H9 (cell line): ENCODE data around the gene RASL10A. TPM values are rescaled to one million over a fixed set of nuclear protein-coding genes. Genes with fewer than 3 reads are reported as not detected.

ENCODE experiments used
- DNase-seq: peaks from one replicate; pipeline ENCODE4 v3.0.0-alpha.2; 2017
- H2AFZ ChIP-seq: one replicate; pipeline ENCODE4 v1.6.1; 2013; ENCODE audit warnings: mild to moderate bottlenecking, low read length, control low read depth, moderate library complexity
- H2AK5ac ChIP-seq: 2 replicates; pipeline ENCODE4 v1.6.1; 2013; ENCODE audit warnings: low read length, control low read depth, mixed read lengths; ENCODE audit not compliant: insufficient read length
- H2BK120ac ChIP-seq: one replicate; pipeline ENCODE4 v1.6.1; 2013; ENCODE audit warnings: low read depth, mild to moderate bottlenecking, low read length, control low read depth, inconsistent platforms; ENCODE audit not compliant: poor library complexity, severe bottlenecking
- H2BK12ac ChIP-seq: 2 replicates; pipeline ENCODE4 v1.6.1; 2013; ENCODE audit warnings: low read length, control low read depth, mixed read lengths, low read depth; ENCODE audit not compliant: insufficient read length
- H2BK15ac ChIP-seq: 2 replicates; pipeline ENCODE4 v1.6.1; 2013; ENCODE audit warnings: low read depth, low read length, control low read depth
- H2BK20ac ChIP-seq: one replicate; pipeline ENCODE4 v1.6.1; 2013; ENCODE audit warnings: low read depth, mild to moderate bottlenecking, low read length, control low read depth, inconsistent platforms; ENCODE audit not compliant: poor library complexity, severe bottlenecking
- H2BK5ac ChIP-seq: 2 replicates; pipeline ENCODE4 v1.6.1; 2013; ENCODE audit warnings: low read length, control low read depth, mixed read lengths; ENCODE audit not compliant: insufficient read length
- H3K14ac ChIP-seq: 2 replicates; pipeline ENCODE4 v1.6.1; 2013; ENCODE audit warnings: low read length, control low read depth; ENCODE audit not compliant: insufficient read depth
- H3K18ac ChIP-seq: 2 replicates; pipeline ENCODE4 v1.6.1; 2013; ENCODE audit warnings: low read depth, mild to moderate bottlenecking, mixed read lengths, low read length, control low read depth; ENCODE audit not compliant: insufficient read length
- H3K23ac ChIP-seq: 2 replicates; pipeline ENCODE4 v1.6.1; 2013; ENCODE audit warnings: low read length, control low read depth, mixed read lengths, low read depth; ENCODE audit not compliant: insufficient read length
- H3K23me2 ChIP-seq: 2 replicates; pipeline ENCODE4 v1.6.1; 2013; ENCODE audit warnings: low read depth, mild to moderate bottlenecking, mixed read lengths, low read length, control low read depth; ENCODE audit not compliant: insufficient read length, poor library complexity, severe bottlenecking
- H3K27ac ChIP-seq: 2 replicates; pipeline ENCODE4 v1.5.1; 2013; ENCODE audit warnings: low read length, control low read depth, mixed read lengths, low read depth; ENCODE audit not compliant: insufficient read length
- H3K27me3 ChIP-seq: 2 replicates; pipeline ENCODE4 v1.6.1; 2013; ENCODE audit warnings: low read length, control low read depth, inconsistent platforms; ENCODE audit not compliant: insufficient read depth
- H3K4ac ChIP-seq: 2 replicates; pipeline ENCODE4 v1.6.1; 2013; ENCODE audit warnings: low read depth, mild to moderate bottlenecking, control low read depth, inconsistent platforms, low read length, moderate library complexity
- H3K4me1 ChIP-seq: 2 replicates; pipeline ENCODE4 v1.6.1; 2013; ENCODE audit warnings: low read length, control low read depth, inconsistent platforms; ENCODE audit not compliant: insufficient read depth
- H3K4me2 ChIP-seq: 2 replicates; pipeline ENCODE4 v1.6.1; 2013; ENCODE audit warnings: low read length, control low read depth, mixed read lengths; ENCODE audit not compliant: insufficient read length, insufficient read depth
- H3K56ac ChIP-seq: 2 replicates; pipeline ENCODE4 v1.6.1; 2013; ENCODE audit warnings: low read depth, mild to moderate bottlenecking, mixed read lengths, low read length, control low read depth; ENCODE audit not compliant: insufficient read length
- H3K79me1 ChIP-seq: 2 replicates; pipeline ENCODE4 v1.6.1; 2013; ENCODE audit warnings: low read depth, mild to moderate bottlenecking, moderate library complexity, low read length, control low read depth, inconsistent platforms; ENCODE audit not compliant: insufficient read depth, poor library complexity, severe bottlenecking
- H3K79me2 ChIP-seq: 2 replicates; pipeline ENCODE4 v1.6.1; 2013; ENCODE audit warnings: low read length, control low read depth, inconsistent platforms; ENCODE audit not compliant: insufficient read depth
- H3K9ac ChIP-seq: 2 replicates; pipeline ENCODE4 v1.6.1; 2013; ENCODE audit warnings: low read length, control low read depth, mixed read lengths; ENCODE audit not compliant: insufficient read length; ENCODE audit errors: extremely low read depth
- H3K9me3 ChIP-seq: one replicate; pipeline ENCODE4 v1.6.1; 2013; ENCODE audit warnings: low read depth, low read length, inconsistent platforms; ENCODE audit not compliant: control insufficient read depth
- H3T11ph ChIP-seq: one replicate; pipeline ENCODE4 v1.6.1; 2013; ENCODE audit warnings: mild to moderate bottlenecking, low read length, control low read depth, inconsistent platforms
- H4K20me1 ChIP-seq: one replicate; pipeline ENCODE4 v1.6.1; 2013; ENCODE audit not compliant: control insufficient read depth, insufficient read length, insufficient read depth
- H4K5ac ChIP-seq: 2 replicates; pipeline ENCODE4 v1.6.1; 2013; ENCODE audit warnings: low read depth, mild to moderate bottlenecking, mixed read lengths, low read length, control low read depth; ENCODE audit not compliant: insufficient read length
- H4K8ac ChIP-seq: replicated peaks from 2 replicates; pipeline ENCODE4 v1.6.1; 2013; ENCODE audit warnings: low read length, control low read depth, mixed read lengths, low read depth; ENCODE audit not compliant: insufficient read length
- H4K91ac ChIP-seq: 2 replicates; pipeline ENCODE4 v1.6.1; 2013; ENCODE audit warnings: low read depth, mild to moderate bottlenecking, moderate library complexity, mixed read lengths, low read length, control low read depth; ENCODE audit not compliant: insufficient read length
- H3K27ac Mint-ChIP-seq, 3 experiments: 2 replicates in 2 of 3; 3 replicates in 1 of 3; pipeline ENCODE4 v1.8.0; 2020 to 2021; ENCODE audit warnings: mixed read lengths in 3 of 3, mild to moderate bottlenecking in 1 of 3, moderate library complexity in 1 of 3
- H3K27me3 Mint-ChIP-seq: 2 replicates; pipeline ENCODE4 v1.8.0; 2021; ENCODE audit warnings: low read depth, mild to moderate bottlenecking, moderate library complexity, mixed read lengths
- H3K36me3 Mint-ChIP-seq, 3 experiments: 2 replicates in 2 of 3; 3 replicates in 1 of 3; pipeline ENCODE4 v1.8.0; 2020 to 2021; ENCODE audit warnings: low read depth in 3 of 3, mixed read lengths in 3 of 3; ENCODE audit not compliant: insufficient read depth in 1 of 3
- H3K4me1 Mint-ChIP-seq, 2 experiments: 2 replicates each; pipeline ENCODE4 v1.8.0; 2020; ENCODE audit warnings: mixed read lengths in 2 of 2
- H3K4me3 Mint-ChIP-seq, 2 experiments: 2 replicates in 1 of 2; 3 replicates in 1 of 2; pipeline ENCODE4 v1.8.0; 2020 to 2021; ENCODE audit warnings: mild to moderate bottlenecking in 2 of 2, mixed read lengths in 2 of 2, moderate library complexity in 1 of 2
- H3K9me3 Mint-ChIP-seq, 2 experiments: 2 replicates in 1 of 2; 3 replicates in 1 of 2; pipeline ENCODE4 v1.8.0; 2020; ENCODE audit warnings: mild to moderate bottlenecking in 2 of 2, mixed read lengths in 2 of 2, moderate library complexity in 1 of 2
- CTCF ChIP-seq: fragments of 200-600 bp; sonication (generic); conservative IDR thresholded peaks from 3 replicates; pipeline ENCODE4 v1.8.0; 2021; ENCODE audit warnings: antibody characterized with exemption, mild to moderate bottlenecking
- WGBS: extraction: QIAGEN DNeasy Blood & Tissue Kit; methylation state at CpG from one replicate; pipeline ENCODE4 v1.1.7; 2013; ENCODE audit warnings: missing lambda C conversion rate, low lambda C conversion rate, mixed read lengths; ENCODE audit not compliant: insufficient read length; ENCODE audit errors: extremely low coverage; 5-methylcytosine and 5-hydroxymethylcytosine counted together
- total RNA-seq: library from RNA; stranded (reverse); gene quantifications from 2 replicates; pipeline ENCODE4 v1.2.1, GENCODE V29; 2021

Gene RASL10A
- total RNA-seq, 1 experiment from 2014 or later, result 0.90 TPM

GRCh38 chr22:29313576-29314466 is 1.7 kb downstream of the RASL10A start:
- no peak overlapping the region for H3K27ac Mint-ChIP-seq
- no peak overlapping the region for H4K91ac ChIP-seq
- no peak overlapping the region for H3K14ac ChIP-seq
- no peak overlapping the region for H4K5ac ChIP-seq
- no peaks in the 10 kb centered on the region for H3K4me1 ChIP-seq
- no peaks in the 10 kb centered on the region for H3K79me1 ChIP-seq
- peaks cover 4% of the 10 kb centered on the region for H3K23me2 ChIP-seq
- H3T11ph ChIP-seq, result no peak overlapping the region
- no peaks in the 10 kb centered on the region for H4K20me1 ChIP-seq
- H2AK5ac ChIP-seq, result no peak overlapping the region
- no peak overlapping the region for H3K56ac ChIP-seq
- no peaks in the 10 kb centered on the region for H3K9me3 ChIP-seq
- peaks cover 14 to 23% of the 10 kb centered on the region in 2 experiments for H3K4me1 Mint-ChIP-seq
- WGBS, result no CpG with 5 or more reads among the region's 51 CpGs
- H3K4ac ChIP-seq, result no peak overlapping the region
- no peak overlapping the region for H4K8ac ChIP-seq
- no peak overlapping the region for H3K18ac ChIP-seq
- no peak overlapping the region for H2AFZ ChIP-seq
- H3K27me3 Mint-ChIP-seq, result peaks cover 57% of the 10 kb centered on the region
- peaks cover 5 to 17% of the 10 kb centered on the region in 2 experiments; a peak in 4 of 5 replicates for H3K9me3 Mint-ChIP-seq
- H3K4me2 ChIP-seq, result no peak overlapping the region
- peaks cover 0 to 5% (median 2%) of the 10 kb centered on the region in 3 experiments; a peak in 3 of 7 replicates for H3K36me3 Mint-ChIP-seq
- H3K9ac ChIP-seq, result no peak overlapping the region
- peak overlapping the region; percentile 56 to 68 for H3K4me3 Mint-ChIP-seq
- H3K27ac ChIP-seq, result no peak overlapping the region
- no peak overlapping the region for H2BK12ac ChIP-seq
- no peak for TF ChIP-seq CTCF
- peaks cover 33% of the 10 kb centered on the region for H3K27me3 ChIP-seq
- DNase-seq, result no peak
- H2BK120ac ChIP-seq, result no peak overlapping the region
- H2BK5ac ChIP-seq, result no peak overlapping the region
- no peaks in the 10 kb centered on the region for H3K79me2 ChIP-seq
- H2BK15ac ChIP-seq, result no peak overlapping the region
- H3K23ac ChIP-seq, result no peak overlapping the region
- H2BK20ac ChIP-seq, result no peak overlapping the region
